NCI-H226 (cell line): ENCODE data around the gene NDUFA3.

ENCODE experiments used
- DNase-seq: peaks from one replicate; pipeline ENCODE4 v3.0.0-alpha.2; 2015

Gene NDUFA3

GRCh38 chr19:54141356-54141755 is 38.7 kb downstream of the NDUFA3 start:
- DNase-seq: no peak

GRCh38 chr19:54142166-54142780 is 39.6 kb downstream of the NDUFA3 start:
- DNase-seq: no peak

- DNase-seq: no peak
Observed at GRCh38 chr19:54145541-54146158, 43.0 kb downstream of the NDUFA3 start.

GRCh38 chr19:54147676-54148075 is 45.0 kb downstream of the NDUFA3 start:
- no peak for DNase-seq

- no peak for DNase-seq
Observed at GRCh38 chr19:54148158-54148557, 45.5 kb downstream of the NDUFA3 start.

- DNase-seq: no peak
Observed at GRCh38 chr19:54149021-54149812, 46.6 kb downstream of the NDUFA3 start.

GRCh38 chr19:54151362-54152035 is 48.8 kb downstream of the NDUFA3 start:
- DNase-seq: no peak

- no peak for DNase-seq
Observed at GRCh38 chr19:54152267-54152666, 49.6 kb downstream of the NDUFA3 start.

GRCh38 chr19:54152878-54153524 is 50.3 kb downstream of the NDUFA3 start:
- DNase-seq: no peak

GRCh38 chr19:54153731-54154326 is 51.2 kb downstream of the NDUFA3 start:
- DNase-seq: no peak

- no peak for DNase-seq
Observed at GRCh38 chr19:54154603-54155345, 52.1 kb downstream of the NDUFA3 start.

GRCh38 chr19:54155694-54156093 is 53.0 kb downstream of the NDUFA3 start:
- DNase-seq: no peak

- DNase-seq: no peak
Observed at GRCh38 chr19:54156490-54156889, 53.8 kb downstream of the NDUFA3 start.

- DNase-seq: no peak
Observed at GRCh38 chr19:54156953-54157352, 54.3 kb downstream of the NDUFA3 start.
